Trophoblast cell (in vitro differentiated cells and primary cell): ENCODE measurements around the gene PLA1A.

Experiments used
- DNase-seq, 2 donors: peaks; one replicate each; pipeline ENCODE4 v3.0.0-alpha.2; 2016
- H2AFZ ChIP-seq: 2 replicates; pipeline ENCODE4 v1.6.1; 2013; ENCODE audit warnings: low read length, moderate library complexity, mild to moderate bottlenecking; ENCODE audit not compliant: insufficient read depth, poor library complexity
- H2AK5ac ChIP-seq: 2 replicates; pipeline ENCODE4 v1.6.1; 2013; ENCODE audit warnings: mild to moderate bottlenecking, low read length
- H2BK120ac ChIP-seq: 2 replicates; pipeline ENCODE4 v1.6.1; 2013; ENCODE audit warnings: low read length, mild to moderate bottlenecking, moderate library complexity; ENCODE audit not compliant: insufficient read depth, poor library complexity
- H2BK12ac ChIP-seq: 2 replicates; pipeline ENCODE4 v1.6.1; 2013; ENCODE audit warnings: mild to moderate bottlenecking, low read length, moderate library complexity
- H2BK5ac ChIP-seq: 2 replicates; pipeline ENCODE4 v1.6.1; 2013; ENCODE audit warnings: low read length, low read depth, moderate library complexity, mild to moderate bottlenecking; ENCODE audit not compliant: poor library complexity
- H3K14ac ChIP-seq: 2 replicates; pipeline ENCODE4 v1.6.1; 2013; ENCODE audit warnings: mild to moderate bottlenecking, low read length
- H3K18ac ChIP-seq: 2 replicates; pipeline ENCODE4 v1.6.1; 2013; ENCODE audit warnings: mild to moderate bottlenecking, low read length
- H3K23ac ChIP-seq: 2 replicates; pipeline ENCODE4 v1.6.1; 2013; ENCODE audit warnings: low read length
- H3K27ac ChIP-seq: 2 replicates; pipeline ENCODE4 v1.5.1; 2013; ENCODE audit warnings: low read depth, mild to moderate bottlenecking, inconsistent platforms, low read length, moderate library complexity
- H3K27me3 ChIP-seq: 2 replicates; pipeline ENCODE4 v1.6.1; 2013; ENCODE audit warnings: inconsistent platforms, mild to moderate bottlenecking, low read length, moderate library complexity; ENCODE audit not compliant: insufficient read depth
- H3K36me3 ChIP-seq, 2 experiments: 1 replicate in 1 of 2; 2 replicates in 1 of 2; pipeline ENCODE4 v1.6.1; 2013; ENCODE audit warnings: low read length in 2 of 2, mild to moderate bottlenecking in 2 of 2, moderate library complexity in 1 of 2; ENCODE audit not compliant: insufficient read depth in 2 of 2, control insufficient read depth in 1 of 2
- H3K4ac ChIP-seq: 2 replicates; pipeline ENCODE4 v1.6.1; 2013; ENCODE audit warnings: low read depth, mild to moderate bottlenecking, low read length, moderate library complexity
- H3K4me1 ChIP-seq, 2 experiments: 1 replicate in 1 of 2; 2 replicates in 1 of 2; pipeline ENCODE4 v1.6.1; 2013; ENCODE audit warnings: low read length in 2 of 2, mild to moderate bottlenecking in 2 of 2, moderate library complexity in 1 of 2; ENCODE audit not compliant: insufficient read depth in 2 of 2, control insufficient read depth in 1 of 2
- H3K4me2 ChIP-seq: 2 replicates; pipeline ENCODE4 v1.6.1; 2013; ENCODE audit warnings: inconsistent platforms, mild to moderate bottlenecking, low read length, moderate library complexity
- H3K4me3 ChIP-seq: 2 replicates; pipeline ENCODE4 v1.5.1; 2013; ENCODE audit warnings: mild to moderate bottlenecking, low read depth, low read length, inconsistent platforms
- H3K79me1 ChIP-seq: one replicate; pipeline ENCODE4 v1.6.1; 2013; ENCODE audit warnings: low read length
- H3K79me2 ChIP-seq: 2 replicates; pipeline ENCODE4 v1.6.1; 2013; ENCODE audit warnings: low read length, mild to moderate bottlenecking; ENCODE audit not compliant: control insufficient read depth, insufficient read depth, poor library complexity
- H3K9ac ChIP-seq: 2 replicates; pipeline ENCODE4 v1.6.1; 2013; ENCODE audit warnings: mild to moderate bottlenecking, low read length
- H3K9me3 ChIP-seq: 2 replicates; pipeline ENCODE4 v1.6.1; 2013; ENCODE audit warnings: low read depth, mild to moderate bottlenecking, control low read depth, inconsistent platforms, low read length; ENCODE audit not compliant: insufficient read depth
- H4K12ac ChIP-seq: 2 replicates; pipeline ENCODE4 v1.6.1; 2013; ENCODE audit warnings: low read depth, mild to moderate bottlenecking, low read length, moderate library complexity
- H4K8ac ChIP-seq: 2 replicates; pipeline ENCODE4 v1.6.1; 2013; ENCODE audit warnings: low read depth, mild to moderate bottlenecking, low read length, moderate library complexity
- H4K91ac ChIP-seq: one replicate; pipeline ENCODE4 v1.6.1; 2013; ENCODE audit warnings: low read depth, mild to moderate bottlenecking, low read length, moderate library complexity
- WGBS: extraction: QIAGEN DNeasy Blood & Tissue Kit; methylation state at CpG from one replicate; pipeline ENCODE4 v1.1.7; 2013; ENCODE audit warnings: missing lambda C conversion rate; ENCODE audit not compliant: insufficient read length, insufficient coverage; ENCODE audit errors: extremely low coverage; 5-methylcytosine and 5-hydroxymethylcytosine counted together

Gene PLA1A

GRCh38 chr3:119600732-119601131 is 3.0 kb downstream of the PLA1A start:
- Histone ChIP-seq H3K27me3 (no peaks in the 10 kb centered on the region), H3K79me2 (no peaks in the 10 kb centered on the region), H3K4me2 (no peak overlapping the region), H3K9ac (no peak overlapping the region), H3K79me1 (no peaks in the 10 kb centered on the region), H4K8ac (no peak overlapping the region), H3K4ac (no peak overlapping the region), H3K23ac (no peak overlapping the region), H2AFZ (no peak overlapping the region), H3K36me3 (no peaks in the 10 kb centered on the region), H3K18ac (no peak overlapping the region), H2BK120ac (no peak overlapping the region), H3K4me1 (peaks cover 12 to 18% of the 10 kb centered on the region in 2 experiments), H3K9me3 (peaks cover 3% of the 10 kb centered on the region), H2AK5ac (no peak overlapping the region), H4K91ac (no peak overlapping the region), H2BK5ac (no peak overlapping the region), H2BK12ac (no peak overlapping the region), H3K4me3 (no peak overlapping the region), H3K27ac (no peak overlapping the region), H3K14ac (no peak overlapping the region), H4K12ac (no peak overlapping the region)
- WGBS = no CpG with 5 or more reads among the region's 5 CpGs
- DNase-seq = no peak

- Histone ChIP-seq H3K79me1 (no peaks in the 10 kb centered on the region), H2AFZ (no peak overlapping the region), H3K9ac (no peak overlapping the region), H3K27ac (no peak overlapping the region), H3K18ac (no peak overlapping the region), H3K79me2 (no peaks in the 10 kb centered on the region), H3K14ac (no peak overlapping the region), H3K4ac (no peak overlapping the region), H2BK5ac (no peak overlapping the region), H4K91ac (no peak overlapping the region), H3K36me3 (no peaks in the 10 kb centered on the region), H3K4me2 (no peak overlapping the region), H4K12ac (no peak overlapping the region), H2BK12ac (no peak overlapping the region), H3K9me3 (peaks cover 3% of the 10 kb centered on the region), H3K4me1 (peaks cover 12 to 18% of the 10 kb centered on the region in 2 experiments), H3K23ac (no peak overlapping the region), H4K8ac (no peak overlapping the region), H3K4me3 (no peak overlapping the region), H2AK5ac (no peak overlapping the region), H2BK120ac (no peak overlapping the region), H3K27me3 (no peaks in the 10 kb centered on the region)
- WGBS = no CpG with 5 or more reads among the region's 3 CpGs
- no peak for DNase-seq
Observed at GRCh38 chr3:119601154-119601553, 3.5 kb downstream of the PLA1A start.

GRCh38 chr3:119602676-119603075 is 5.0 kb downstream of the PLA1A start:
- Histone ChIP-seq H3K18ac (no peak overlapping the region), H3K27me3 (no peaks in the 10 kb centered on the region), H3K4me1 (peaks cover 9 to 18% of the 10 kb centered on the region in 2 experiments), H3K4me2 (no peak overlapping the region), H3K23ac (no peak overlapping the region), H3K27ac (no peak overlapping the region), H2AK5ac (no peak overlapping the region), H3K9ac (no peak overlapping the region), H3K9me3 (peaks cover 3% of the 10 kb centered on the region), H4K91ac (no peak overlapping the region), H4K12ac (no peak overlapping the region), H2BK5ac (no peak overlapping the region), H2BK120ac (no peak overlapping the region), H3K14ac (no peak overlapping the region), H4K8ac (no peak overlapping the region), H3K36me3 (no peaks in the 10 kb centered on the region), H3K79me1 (no peaks in the 10 kb centered on the region), H3K4ac (no peak overlapping the region), H3K79me2 (no peaks in the 10 kb centered on the region), H2AFZ (no peak overlapping the region), H3K4me3 (no peak overlapping the region), H2BK12ac (no peak overlapping the region)
- no peak for DNase-seq
- WGBS = no CpG with 5 or more reads among the region's 1 CpG

GRCh38 chr3:119604878-119605277 is 7.2 kb downstream of the PLA1A start:
- Histone ChIP-seq H2AFZ (no peak overlapping the region), H3K4ac (no peak overlapping the region), H3K4me1 (peaks cover 3 to 15% of the 10 kb centered on the region in 2 experiments), H2BK5ac (no peak overlapping the region), H4K8ac (no peak overlapping the region), H3K14ac (no peak overlapping the region), H2AK5ac (no peak overlapping the region), H3K4me2 (no peak overlapping the region), H3K79me2 (no peaks in the 10 kb centered on the region), H2BK120ac (no peak overlapping the region), H3K4me3 (no peak overlapping the region), H3K27me3 (no peaks in the 10 kb centered on the region), H3K23ac (no peak overlapping the region), H2BK12ac (no peak overlapping the region), H4K12ac (no peak overlapping the region), H3K27ac (no peak overlapping the region), H3K36me3 (no peaks in the 10 kb centered on the region), H3K9ac (no peak overlapping the region), H3K79me1 (no peaks in the 10 kb centered on the region), H4K91ac (no peak overlapping the region), H3K18ac (no peak overlapping the region), H3K9me3 (peaks cover 3% of the 10 kb centered on the region)
- no peak for DNase-seq
- WGBS = no CpG with 5 or more reads among the region's 1 CpG
